T-helper 1 cell (primary cell): Measurements from ENCODE around the gene EHBP1L1.
A peak's percentile ranks its signal among the peaks of the same experiment; 100 is the strongest.
"Not testable (repeated sequence)": the region's sequence is repeated elsewhere in the genome, so short reads cannot be mapped to it uniquely, and the experiment has no call there.

Experiments
- DNase-seq, 5 donors: peaks; one replicate each; pipeline ENCODE4 v3.0.0-alpha.2; 2012 to 2020

EHBP1L1 gene

GRCh38 chr11:65637032-65637557, 61.2 kb downstream of the EHBP1L1 start:
- no peak for DNase-seq

DNA sequence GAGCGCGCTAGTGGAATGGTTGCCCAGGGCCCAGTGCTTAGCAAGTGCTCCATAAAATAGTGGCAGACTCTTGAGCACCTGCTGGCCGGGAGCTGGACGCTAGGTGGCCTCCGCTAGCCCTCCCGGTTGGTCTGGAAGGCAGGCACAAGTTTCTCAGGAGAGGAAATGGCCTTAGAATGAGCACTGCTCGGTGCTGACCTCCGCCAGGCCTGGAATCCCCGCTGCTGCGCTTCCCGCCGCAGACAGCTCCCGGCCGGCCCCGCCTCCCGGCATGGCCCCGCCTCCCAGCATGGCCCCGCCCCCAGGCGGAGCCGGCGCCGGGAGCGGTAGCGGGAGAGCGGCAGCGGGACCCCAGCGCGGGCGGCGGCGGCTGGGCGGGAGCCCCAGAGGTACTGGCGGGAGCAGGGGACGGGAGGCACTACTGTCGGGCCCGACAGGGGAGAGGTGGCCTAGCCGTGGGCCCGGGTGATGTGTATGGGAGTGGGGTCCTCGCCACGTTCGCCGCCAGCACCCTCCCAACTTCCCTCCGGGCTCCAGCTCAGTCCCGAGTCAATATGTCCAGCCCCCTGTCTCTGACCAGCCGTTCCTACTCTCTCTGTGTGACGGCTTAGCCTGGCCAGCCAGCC, 62.1 kb downstream of the EHBP1L1 start, which contains the start of gene SIPA1:
TSS of gene SIPA1 (plus strand) at position 308 of the 626 bp plus-strand sequence. CDS start 2,821 bp downstream, outside the sequence.
- peak; percentile 60 to 80 (median 64) for DNase-seq

GRCh38 chr11:65639228-65639597, 63.4 kb downstream of the EHBP1L1 start:
- not testable (repeated sequence) for DNase-seq

DNA sequence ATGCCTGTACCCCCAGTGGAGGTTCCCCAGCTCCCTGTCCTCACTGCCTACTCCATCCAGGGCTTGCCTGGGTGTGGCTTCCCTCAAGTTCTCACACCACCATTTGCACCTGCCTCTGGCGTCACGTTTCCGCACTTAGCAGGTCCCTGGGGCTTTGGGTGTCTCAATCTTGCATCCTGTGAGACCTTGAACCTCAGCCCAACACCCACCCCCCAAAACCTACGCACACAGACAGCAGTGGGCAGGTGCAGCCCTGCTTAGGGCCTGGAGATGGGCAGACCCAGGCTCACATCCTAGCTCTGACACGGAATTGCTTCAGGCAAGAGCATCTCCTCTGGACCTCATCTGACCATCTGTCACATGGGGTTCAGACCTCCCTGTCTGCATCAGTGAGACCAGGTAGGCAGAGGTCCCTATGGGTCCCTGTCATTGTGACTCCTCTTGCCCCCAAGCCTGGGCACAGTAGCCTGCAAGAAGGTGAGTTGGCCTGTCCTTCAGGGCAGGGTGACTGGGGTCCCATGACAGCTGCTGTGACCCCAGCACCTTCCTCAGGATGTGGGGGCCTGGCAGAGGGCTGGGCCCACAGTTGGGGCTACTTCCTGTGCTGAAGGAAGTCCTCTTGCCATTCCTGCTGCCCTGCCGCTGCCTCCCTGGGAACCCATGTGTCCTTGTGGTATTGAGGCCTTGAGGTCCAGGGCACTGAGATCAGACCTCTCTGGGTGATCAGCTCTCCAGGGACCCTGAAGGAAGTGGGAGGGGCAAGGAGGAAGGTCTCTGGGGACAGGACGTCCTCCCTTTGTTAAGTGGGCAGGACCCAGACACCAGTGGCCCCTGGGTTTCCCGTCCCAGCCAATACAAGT, 64.0 kb downstream of the EHBP1L1 start:
- DNase-seq: peak; percentile 54 to 89 (median 75)

- DNase-seq: peak in 2 of 5 donors; percentile 33 to 63
Observed at GRCh38 chr11:65640483-65641296, 64.8 kb downstream of the EHBP1L1 start.

- no peak for DNase-seq
Observed at GRCh38 chr11:65641297-65642013, 65.6 kb downstream of the EHBP1L1 start.
